HCT116 (cell line): ENCODE data around the gene INPP5E.

Experiments
- EZH2 ChIP-seq: fragments of 200-600 bp; sonication (generic); IDR thresholded peaks from 2 replicates; pipeline ENCODE4 v1.6.1; 2017; ENCODE audit warnings: antibody characterized with exemption, mixed run types
- EZH2phosphoT487 ChIP-seq: fragments of 200-600 bp; IDR thresholded peaks from 2 replicates; pipeline ENCODE4 v1.6.1; 2018; ENCODE audit warnings: antibody characterized with exemption, borderline replicate concordance
- POLR2A ChIP-seq: IDR thresholded peaks from 2 replicates; pipeline ENCODE4 v1.7.0; 2011; ENCODE audit warnings: borderline replicate concordance; ENCODE audit not compliant: insufficient read depth, insufficient read length; ENCODE audit errors: extremely low read depth
- RAD21 ChIP-seq: IDR thresholded peaks from 2 replicates; pipeline ENCODE4 v1.6.1; 2012; ENCODE audit warnings: low read depth, mild to moderate bottlenecking
- SIN3A ChIP-seq: IDR thresholded peaks from 2 replicates; pipeline ENCODE4 v1.6.1; 2012; ENCODE audit warnings: low read depth
- TCF7L2 ChIP-seq: IDR thresholded peaks from 2 replicates; pipeline ENCODE4 v1.7.0; 2011; ENCODE audit warnings: borderline replicate concordance, inconsistent platforms; ENCODE audit not compliant: insufficient read depth, insufficient read length; ENCODE audit errors: extremely low read depth
- ZNF274 ChIP-seq: fragments of 200-500 bp; sonication (Bioruptor generic); IDR thresholded peaks from 2 replicates; pipeline ENCODE4 v1.6.1; 2014; ENCODE audit warnings: mild to moderate bottlenecking, low read depth, low read length, inconsistent platforms
- TF ChIP-seq, protein P1 (sequence below): IDR thresholded peaks from 2 replicates; pipeline ENCODE4 v1.6.1; 2012
- TF ChIP-seq, protein P2 (sequence below), 3 experiments: fragments of 200-600 bp in 1 of 3; sonication (generic) in 1 of 3; IDR thresholded peaks in 2 of 3; conservative IDR thresholded peaks in 1 of 3; 2 replicates each; pipeline ENCODE4 v1.5.1; 2012 to 2017; ENCODE audit warnings: low read depth in 2 of 3, low read length in 2 of 3, antibody characterized with exemption in 1 of 3, borderline replicate concordance in 1 of 3, control low read depth in 1 of 3, mild to moderate bottlenecking in 1 of 3, mixed read lengths in 1 of 3, mixed run types in 1 of 3, moderate library complexity in 1 of 3; ENCODE audit not compliant: insufficient read depth in 1 of 3
- TF ChIP-seq, protein P3 (sequence below): IDR thresholded peaks from 2 replicates; pipeline ENCODE4 v1.6.1; 2012; ENCODE audit warnings: low read depth

DNA sequence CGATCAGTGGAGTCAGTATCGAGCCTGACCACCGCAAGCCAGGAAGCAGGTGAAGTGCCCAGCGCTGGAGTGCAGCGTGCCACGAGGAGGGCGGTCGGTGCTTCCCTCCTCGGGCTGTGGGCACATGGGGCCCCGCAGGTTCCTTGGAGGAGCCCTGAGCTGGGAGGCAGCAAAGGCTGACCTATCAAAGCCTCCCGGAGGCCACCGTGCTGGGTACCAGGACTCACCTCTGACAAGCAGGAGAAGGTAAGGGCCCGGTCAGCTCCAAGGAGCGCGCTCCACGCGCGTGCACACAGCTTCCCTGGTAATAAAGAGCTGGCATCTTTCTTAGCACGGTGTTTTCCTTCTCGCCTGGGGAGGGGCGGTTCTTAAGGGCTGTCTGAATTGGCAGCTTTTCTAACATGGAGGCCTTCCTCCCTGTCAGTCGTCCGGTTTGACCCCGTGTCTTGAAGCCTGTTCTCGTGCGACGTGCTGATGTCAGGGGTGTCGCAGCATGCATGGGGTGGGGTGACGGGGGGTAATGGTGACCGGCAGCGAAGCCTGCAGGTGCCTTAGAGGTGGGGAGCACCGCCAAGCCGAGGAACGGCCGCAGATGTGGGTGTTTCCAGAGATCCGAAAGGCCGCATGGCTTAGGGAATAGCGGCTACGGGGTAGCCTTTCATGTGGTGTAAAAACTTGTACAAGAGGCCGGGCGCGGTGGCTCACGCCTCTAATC lies 16.1 kb downstream of the INPP5E start:
- TF ChIP-seq, protein P1, sequence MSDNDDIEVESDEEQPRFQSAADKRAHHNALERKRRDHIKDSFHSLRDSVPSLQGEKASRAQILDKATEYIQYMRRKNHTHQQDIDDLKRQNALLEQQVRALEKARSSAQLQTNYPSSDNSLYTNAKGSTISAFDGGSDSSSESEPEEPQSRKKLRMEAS, result no peak
- TF ChIP-seq SIN3A (no peak), ZNF274 (no peak), TCF7L2 (no peak), EZH2phosphoT487 (no peak), EZH2 (no peak), RAD21 (no peak), POLR2A (no peak)
- TF ChIP-seq, protein P2, sequence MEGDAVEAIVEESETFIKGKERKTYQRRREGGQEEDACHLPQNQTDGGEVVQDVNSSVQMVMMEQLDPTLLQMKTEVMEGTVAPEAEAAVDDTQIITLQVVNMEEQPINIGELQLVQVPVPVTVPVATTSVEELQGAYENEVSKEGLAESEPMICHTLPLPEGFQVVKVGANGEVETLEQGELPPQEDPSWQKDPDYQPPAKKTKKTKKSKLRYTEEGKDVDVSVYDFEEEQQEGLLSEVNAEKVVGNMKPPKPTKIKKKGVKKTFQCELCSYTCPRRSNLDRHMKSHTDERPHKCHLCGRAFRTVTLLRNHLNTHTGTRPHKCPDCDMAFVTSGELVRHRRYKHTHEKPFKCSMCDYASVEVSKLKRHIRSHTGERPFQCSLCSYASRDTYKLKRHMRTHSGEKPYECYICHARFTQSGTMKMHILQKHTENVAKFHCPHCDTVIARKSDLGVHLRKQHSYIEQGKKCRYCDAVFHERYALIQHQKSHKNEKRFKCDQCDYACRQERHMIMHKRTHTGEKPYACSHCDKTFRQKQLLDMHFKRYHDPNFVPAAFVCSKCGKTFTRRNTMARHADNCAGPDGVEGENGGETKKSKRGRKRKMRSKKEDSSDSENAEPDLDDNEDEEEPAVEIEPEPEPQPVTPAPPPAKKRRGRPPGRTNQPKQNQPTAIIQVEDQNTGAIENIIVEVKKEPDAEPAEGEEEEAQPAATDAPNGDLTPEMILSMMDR (IDR thresholded peaks at IDR 0.05 in 2 of 3, conservative IDR thresholded peaks at IDR 0.05 in 1 of 3; ENCODE audit: borderline replicate concordance in 1 of 3, insufficient read depth in 1 of 3, low read depth in 2 of 3, low read length in 2 of 3), result no peak
- TF ChIP-seq, protein P3, sequence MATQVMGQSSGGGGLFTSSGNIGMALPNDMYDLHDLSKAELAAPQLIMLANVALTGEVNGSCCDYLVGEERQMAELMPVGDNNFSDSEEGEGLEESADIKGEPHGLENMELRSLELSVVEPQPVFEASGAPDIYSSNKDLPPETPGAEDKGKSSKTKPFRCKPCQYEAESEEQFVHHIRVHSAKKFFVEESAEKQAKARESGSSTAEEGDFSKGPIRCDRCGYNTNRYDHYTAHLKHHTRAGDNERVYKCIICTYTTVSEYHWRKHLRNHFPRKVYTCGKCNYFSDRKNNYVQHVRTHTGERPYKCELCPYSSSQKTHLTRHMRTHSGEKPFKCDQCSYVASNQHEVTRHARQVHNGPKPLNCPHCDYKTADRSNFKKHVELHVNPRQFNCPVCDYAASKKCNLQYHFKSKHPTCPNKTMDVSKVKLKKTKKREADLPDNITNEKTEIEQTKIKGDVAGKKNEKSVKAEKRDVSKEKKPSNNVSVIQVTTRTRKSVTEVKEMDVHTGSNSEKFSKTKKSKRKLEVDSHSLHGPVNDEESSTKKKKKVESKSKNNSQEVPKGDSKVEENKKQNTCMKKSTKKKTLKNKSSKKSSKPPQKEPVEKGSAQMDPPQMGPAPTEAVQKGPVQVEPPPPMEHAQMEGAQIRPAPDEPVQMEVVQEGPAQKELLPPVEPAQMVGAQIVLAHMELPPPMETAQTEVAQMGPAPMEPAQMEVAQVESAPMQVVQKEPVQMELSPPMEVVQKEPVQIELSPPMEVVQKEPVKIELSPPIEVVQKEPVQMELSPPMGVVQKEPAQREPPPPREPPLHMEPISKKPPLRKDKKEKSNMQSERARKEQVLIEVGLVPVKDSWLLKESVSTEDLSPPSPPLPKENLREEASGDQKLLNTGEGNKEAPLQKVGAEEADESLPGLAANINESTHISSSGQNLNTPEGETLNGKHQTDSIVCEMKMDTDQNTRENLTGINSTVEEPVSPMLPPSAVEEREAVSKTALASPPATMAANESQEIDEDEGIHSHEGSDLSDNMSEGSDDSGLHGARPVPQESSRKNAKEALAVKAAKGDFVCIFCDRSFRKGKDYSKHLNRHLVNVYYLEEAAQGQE, result no peak
